GM18519 (cell line): ENCODE data around the gene STRIP2.
"Not testable (repeated sequence)": the region's sequence is repeated elsewhere in the genome, so short reads cannot be mapped to it uniquely, and the experiment has no call there.

ENCODE experiments used
- ATAC-seq: cut with Tn5 transposase; IDR thresholded peaks from one replicate; pipeline ENCODE4 v1.9.1; 2021; ENCODE audit warnings: mild to moderate bottlenecking, moderate library complexity; ENCODE audit not compliant: unreplicated experiment, low FRiP score

Gene STRIP2

GRCh38 chr7:129421717-129422250 lies 12.4 kb upstream of the STRIP2 start:
- no peak for ATAC-seq

- no peak for ATAC-seq
Observed at GRCh38 chr7:129422727-129423126, 11.5 kb upstream of the STRIP2 start.

GRCh38 chr7:129423700-129424410 lies 10.4 kb upstream of the STRIP2 start:
- no peak for ATAC-seq

- no peak for ATAC-seq
Observed at GRCh38 chr7:129426482-129426881, 7.8 kb upstream of the STRIP2 start.

GRCh38 chr7:129427526-129428045 lies 6.6 kb upstream of the STRIP2 start:
- ATAC-seq: no peak

GRCh38 chr7:129431911-129432643 lies 2.2 kb upstream of the STRIP2 start:
- no peak for ATAC-seq

- no peak for ATAC-seq
Observed at GRCh38 chr7:129434675-129435318, 565 bp downstream of the STRIP2 start.

GRCh38 chr7:129435414-129435829 lies 1.2 kb downstream of the STRIP2 start:
- no peak for ATAC-seq

- no peak for ATAC-seq
Observed at GRCh38 chr7:129436335-129436923, 2.2 kb downstream of the STRIP2 start.

GRCh38 chr7:129437190-129437589 lies 3.0 kb downstream of the STRIP2 start:
- no peak for ATAC-seq

GRCh38 chr7:129438281-129438838 lies 4.1 kb downstream of the STRIP2 start:
- ATAC-seq: no peak

- no peak for ATAC-seq
Observed at GRCh38 chr7:129438839-129439651, 4.8 kb downstream of the STRIP2 start.

GRCh38 chr7:129439963-129440625 lies 5.9 kb downstream of the STRIP2 start:
- ATAC-seq: no peak

GRCh38 chr7:129443612-129444011 lies 9.4 kb downstream of the STRIP2 start:
- no peak for ATAC-seq

GRCh38 chr7:129444776-129445175 lies 10.5 kb downstream of the STRIP2 start:
- ATAC-seq: not testable (repeated sequence)

GRCh38 chr7:129446925-129447324 lies 12.7 kb downstream of the STRIP2 start:
- not testable (repeated sequence) for ATAC-seq

- ATAC-seq: not testable (repeated sequence)
Observed at GRCh38 chr7:129447445-129447844, 13.2 kb downstream of the STRIP2 start.

GRCh38 chr7:129448608-129449007 lies 14.4 kb downstream of the STRIP2 start:
- not testable (repeated sequence) for ATAC-seq

GRCh38 chr7:129450295-129450694 lies 16.1 kb downstream of the STRIP2 start:
- no peak for ATAC-seq
